CD4-positive, alpha-beta memory T cell (primary cell): ENCODE data around the gene CPAMD8. TPM values are rescaled to one million over a fixed set of nuclear protein-coding genes. Genes with fewer than 3 reads are reported as not detected.

Experiments used
- CTCF ChIA-PET: fragments of 350-600 bp; sonication (Branson Sonifier 250); formaldehyde crosslinking; loops from one replicate; lab custom pipeline; 2021; ENCODE audit warnings: inconsistent platforms; ENCODE audit not compliant: partially characterized antibody; lab: Charles Lee
- POLR2A ChIA-PET: fragments of 350-600 bp; sonication (Branson Sonifier 250); formaldehyde crosslinking; loops from one replicate; lab custom pipeline; 2021; ENCODE audit not compliant: partially characterized antibody; lab: Charles Lee
- DNase-seq, 5 donors: peaks; one replicate each; pipeline versions ENCODE4 v3.0.0 to v3.0.0-alpha.2; 2020 to 2022; ENCODE audit warnings: mixed read lengths in 1 of 5
- H3K27ac ChIP-seq: one replicate; pipeline ENCODE4 v1.7.0; 2013; ENCODE audit warnings: low read depth, low read length
- H3K27me3 ChIP-seq: 2 replicates; pipeline ENCODE4 v1.7.0; 2013; ENCODE audit warnings: mild to moderate bottlenecking, low read length, moderate library complexity; ENCODE audit not compliant: insufficient read depth
- H3K36me3 ChIP-seq: 2 replicates; pipeline ENCODE4 v1.7.0; 2013; ENCODE audit warnings: mild to moderate bottlenecking, low read length, moderate library complexity; ENCODE audit not compliant: insufficient read depth
- H3K4me1 ChIP-seq: 2 replicates; pipeline ENCODE4 v1.7.0; 2013; ENCODE audit warnings: mild to moderate bottlenecking, low read length, moderate library complexity; ENCODE audit not compliant: insufficient read depth
- H3K4me3 ChIP-seq, 2 donors: one replicate each; pipeline ENCODE4 v1.7.0; 2013; ENCODE audit warnings: low read length in 2 of 2, mild to moderate bottlenecking in 1 of 2
- H3K9me3 ChIP-seq, 2 donors: one replicate each; pipeline ENCODE4 v1.7.0; 2013; ENCODE audit warnings: low read length in 2 of 2, control low read depth in 1 of 2; ENCODE audit not compliant: control insufficient read depth in 1 of 2
- H3K27ac Mint-ChIP-seq, 7 donors: one replicate each; pipeline ENCODE4 v1.8.0; 2020 to 2021; ENCODE audit warnings: mixed read lengths in 7 of 7, mild to moderate bottlenecking in 6 of 7, inconsistent platforms in 3 of 7, moderate library complexity in 3 of 7
- H3K27me3 Mint-ChIP-seq, 2 donors: one replicate each; pipeline ENCODE4 v1.8.0; 2020 to 2021; ENCODE audit warnings: mixed read lengths in 2 of 2
- H3K36me3 Mint-ChIP-seq, 2 donors: one replicate each; pipeline ENCODE4 v1.8.0; 2020 to 2021; ENCODE audit warnings: mixed read lengths in 2 of 2, inconsistent platforms in 1 of 2, mild to moderate bottlenecking in 1 of 2
- H3K4me1 Mint-ChIP-seq, 4 donors: one replicate each; pipeline ENCODE4 v1.8.0; 2020 to 2021; ENCODE audit warnings: mixed read lengths in 4 of 4, mild to moderate bottlenecking in 1 of 4
- H3K4me3 Mint-ChIP-seq, 8 donors: one replicate each; pipeline ENCODE4 v1.8.0; 2020 to 2021; ENCODE audit warnings: mixed read lengths in 8 of 8, mild to moderate bottlenecking in 7 of 8, moderate library complexity in 6 of 8, inconsistent platforms in 3 of 8
- H3K9me3 Mint-ChIP-seq, 8 donors: one replicate each; pipeline ENCODE4 v1.8.0; 2020 to 2021; ENCODE audit warnings: mixed read lengths in 8 of 8, mild to moderate bottlenecking in 5 of 8, inconsistent platforms in 3 of 8, moderate library complexity in 1 of 8
- intact Hi-C: fragments of 100-400 bp; cut with micrococcal nuclease; formaldehyde crosslinking; loops from one replicate; pipeline ENCODE4 v1.15.1; 2023
- polyA plus RNA-seq, 2 donors: library from polyadenylated mRNA; unstranded; fragments of 300-500 nt; fragmentation: Illumina TruSeq; gene quantifications; one replicate each; pipeline ENCODE4 v1.2.3, GENCODE V29; 2021
- total RNA-seq, 2 experiments: library from RNA; stranded (reverse); gene quantifications; one replicate each; pipeline ENCODE4 v1.2.3, GENCODE V29; 2021

Gene CPAMD8
- total and polyA plus RNA-seq, 4 experiments from 2014 or later, result 0.88 to 3.0 (median 1.5) TPM

DNA sequence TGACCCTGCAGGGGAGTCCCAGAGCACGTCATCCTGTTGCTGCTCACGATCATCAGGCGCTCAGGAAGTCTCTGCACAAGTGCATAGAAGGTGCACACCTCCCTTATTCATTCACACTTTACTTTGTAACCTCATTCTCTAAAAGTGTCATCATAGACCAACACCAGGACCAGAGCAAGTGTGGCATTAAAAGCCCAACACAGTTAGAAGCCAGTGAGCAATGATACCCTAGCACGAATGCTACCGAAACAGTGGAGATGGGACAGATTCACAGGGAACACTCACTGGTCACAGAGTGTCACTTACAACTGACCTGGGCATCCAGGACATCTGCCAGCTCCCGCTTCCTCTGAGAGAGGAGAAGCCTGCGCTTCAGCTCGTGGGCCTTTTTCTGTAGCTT is 31.6 kb upstream of the CPAMD8 start:
- DNase-seq, result no peak
- Histone ChIP-seq H3K27ac (no peak overlapping the region), H3K36me3 (peaks cover 38% of the 10 kb centered on the region), H3K9me3 (no peaks in the 10 kb centered on the region), H3K4me3 (no peak overlapping the region), H3K4me1 (no peaks in the 10 kb centered on the region), H3K27me3 (no peaks in the 10 kb centered on the region)
- no peak overlapping the region for H3K4me3 Mint-ChIP-seq
- H3K36me3 Mint-ChIP-seq, result peaks cover 49 to 60% of the 10 kb centered on the region in 2 donors
- peaks cover 1 to 6% (median 3%) of the 10 kb centered on the region in 4 donors for H3K4me1 Mint-ChIP-seq
- CTCF ChIA-PET, result interaction anchor here (1.2 kb wide), 1 partner anchor 9 kb away, joined by 3 read pairs; no protein-coding TSS in a partner anchor
- H3K27ac Mint-ChIP-seq, result no peak overlapping the region
- H3K9me3 Mint-ChIP-seq, result peaks cover 0 to 2% (median 0%) of the 10 kb centered on the region in 8 donors
- POLR2A ChIA-PET, result no interaction called here
- intact Hi-C loops, result no loop called here
- no peaks in the 10 kb centered on the region for H3K27me3 Mint-ChIP-seq

DNA sequence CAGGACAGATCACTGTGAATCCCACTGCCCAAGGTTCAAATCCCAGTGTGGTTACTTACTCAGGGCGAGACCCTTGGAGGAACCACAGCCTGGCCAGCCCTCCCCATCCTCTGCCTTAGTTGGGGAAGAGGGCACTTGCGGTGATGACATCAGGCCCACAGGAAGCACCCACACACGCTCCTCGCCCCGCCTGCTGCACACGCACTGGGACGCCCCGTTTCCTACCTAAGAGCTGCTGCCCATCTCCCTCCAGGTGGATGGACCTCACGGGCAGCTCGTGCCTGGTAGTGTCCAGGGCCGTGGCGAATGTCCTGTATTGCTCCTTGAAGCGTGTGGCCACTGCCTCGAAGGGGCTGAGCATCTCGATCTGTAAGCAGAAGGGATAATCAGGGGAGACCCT is 29.0 kb upstream of the CPAMD8 start:
- Mint-ChIP-seq H3K4me3 (no peak overlapping the region), H3K36me3 (peaks cover 57 to 69% of the 10 kb centered on the region in 2 donors), H3K27ac (no peak overlapping the region), H3K27me3 (no peaks in the 10 kb centered on the region), H3K9me3 (no peaks in the 10 kb centered on the region), H3K4me1 (no peaks in the 10 kb centered on the region)
- Histone ChIP-seq H3K36me3 (peaks cover 51% of the 10 kb centered on the region), H3K4me1 (no peaks in the 10 kb centered on the region), H3K9me3 (no peaks in the 10 kb centered on the region), H3K27ac (no peak overlapping the region), H3K4me3 (no peak overlapping the region), H3K27me3 (no peaks in the 10 kb centered on the region)
- DNase-seq, result no peak
- POLR2A ChIA-PET, result no interaction called here
- intact Hi-C loops, result no loop called here
- CTCF ChIA-PET, result interaction anchor here (1.0 kb wide), 1 partner anchor 283 kb away, joined by 5 read pairs; no protein-coding TSS in a partner anchor

- intact Hi-C loops, result no loop called here
- DNase-seq, result no peak
- Histone ChIP-seq H3K27ac (no peak overlapping the region), H3K4me1 (no peaks in the 10 kb centered on the region), H3K9me3 (no peaks in the 10 kb centered on the region), H3K36me3 (peaks cover 56% of the 10 kb centered on the region), H3K4me3 (no peak overlapping the region), H3K27me3 (no peaks in the 10 kb centered on the region)
- CTCF ChIA-PET, result interaction anchor here (1.3 kb wide), 1 partner anchor 283 kb away, joined by 3 read pairs; no protein-coding TSS in a partner anchor
- POLR2A ChIA-PET, result no interaction called here
- Mint-ChIP-seq H3K27me3 (no peaks in the 10 kb centered on the region), H3K36me3 (peaks cover 56 to 71% of the 10 kb centered on the region in 2 donors), H3K4me3 (no peak overlapping the region), H3K9me3 (no peaks in the 10 kb centered on the region), H3K27ac (no peak overlapping the region), H3K4me1 (no peaks in the 10 kb centered on the region)
Observed at GRCh38 chr19:17054746-17055145, 28.1 kb upstream of the CPAMD8 start.

DNA sequence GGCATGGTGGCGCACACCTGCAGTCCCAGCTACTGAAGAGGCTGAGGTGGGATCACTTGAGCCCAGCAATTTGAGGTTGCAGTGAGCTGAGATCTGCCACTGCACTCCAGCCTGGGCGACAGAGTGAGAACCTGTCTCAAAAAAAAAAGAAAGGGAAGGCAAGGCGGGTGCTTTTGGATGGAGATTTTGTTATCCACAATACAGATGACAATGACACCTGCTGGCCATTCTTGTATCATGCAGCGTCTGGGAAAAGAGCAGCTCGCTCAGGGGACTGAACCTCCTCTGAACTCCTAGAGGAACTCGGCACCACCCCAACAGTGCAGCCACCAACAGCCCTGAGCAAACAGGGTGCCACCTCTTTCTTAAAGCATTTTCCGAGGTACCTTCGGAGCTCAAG is 25.8 kb upstream of the CPAMD8 start:
- peak overlapping the region in 2 of 7 donors; percentile 29 to 46 for H3K27ac Mint-ChIP-seq
- H3K4me3 Mint-ChIP-seq, result no peak overlapping the region
- intact Hi-C loops, result loop anchor here (2.0 kb wide), 1 partner anchor 274 kb away; no protein-coding TSS in a partner anchor
- no peaks in the 10 kb centered on the region for H3K9me3 Mint-ChIP-seq
- H3K9me3 ChIP-seq, result no peaks in the 10 kb centered on the region
- no peaks in the 10 kb centered on the region for H3K4me1 Mint-ChIP-seq
- ChIA-PET POLR2A (interaction anchor here (0.7 kb wide), 1 partner anchor 273 kb away, joined by 3 read pairs; no protein-coding TSS in a partner anchor), CTCF (interaction anchor here (0.6 to 2.2 kb wide), 9 partner anchors 11 to 535 kb away, joined by 3 to 45 read pairs (median 3); no protein-coding TSS in a partner anchor)
- H3K36me3 Mint-ChIP-seq, result peaks cover 45 to 62% of the 10 kb centered on the region in 2 donors
- no peak overlapping the region for H3K27ac ChIP-seq
- H3K36me3 ChIP-seq, result peaks cover 44% of the 10 kb centered on the region
- H3K4me3 ChIP-seq, result no peak overlapping the region
- no peaks in the 10 kb centered on the region for H3K27me3 Mint-ChIP-seq
- peak in 4 of 5 donors; percentile 22 to 42 (median 35) for DNase-seq
- H3K27me3 ChIP-seq, result no peaks in the 10 kb centered on the region
- no peaks in the 10 kb centered on the region for H3K4me1 ChIP-seq

DNA sequence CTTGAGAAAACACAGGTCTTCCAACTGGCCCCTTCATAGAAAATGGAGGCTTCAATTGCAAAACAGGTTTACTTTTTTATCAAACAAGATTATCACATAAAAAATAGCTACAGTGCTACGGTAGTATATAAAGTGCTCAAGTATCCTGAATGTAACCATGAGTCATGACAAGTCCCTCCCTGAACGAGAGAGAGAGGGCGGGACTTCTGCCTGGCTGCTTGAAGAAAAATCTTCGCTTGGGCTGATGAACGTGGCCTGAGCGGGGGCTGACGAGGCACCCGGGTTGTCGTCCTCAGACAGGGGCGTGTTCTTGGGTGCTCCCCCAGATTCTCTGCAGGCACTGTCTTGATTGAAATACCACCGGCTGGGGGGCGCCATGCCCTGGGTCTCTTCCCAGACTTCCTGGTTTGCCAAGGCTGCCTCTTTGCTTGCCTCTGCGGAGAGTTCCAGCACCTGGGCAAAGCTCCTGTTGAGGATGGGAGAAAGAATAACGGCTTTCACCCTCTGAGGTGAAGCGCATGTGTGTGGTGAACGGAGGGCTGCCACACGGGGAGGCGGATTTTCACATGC is 23.2 kb upstream of the CPAMD8 start:
- Histone ChIP-seq H3K9me3 (no peaks in the 10 kb centered on the region), H3K27me3 (no peaks in the 10 kb centered on the region), H3K36me3 (peaks cover 37% of the 10 kb centered on the region), H3K4me3 (no peak overlapping the region), H3K27ac (no peak overlapping the region), H3K4me1 (no peaks in the 10 kb centered on the region)
- Mint-ChIP-seq H3K27ac (no peak overlapping the region), H3K4me3 (no peak overlapping the region), H3K36me3 (peaks cover 33 to 46% of the 10 kb centered on the region in 2 donors), H3K27me3 (no peaks in the 10 kb centered on the region), H3K9me3 (no peaks in the 10 kb centered on the region), H3K4me1 (no peaks in the 10 kb centered on the region)
- POLR2A ChIA-PET, result interaction anchor here (0.7 kb wide), 1 partner anchor 422 kb away, joined by 3 read pairs; the partner anchor contains the start of gene MED26
- DNase-seq, result no peak
- CTCF ChIA-PET, result no interaction called here
- intact Hi-C loops, result no loop called here

GRCh38 chr19:17048885-17049453 is 22.4 kb upstream of the CPAMD8 start:
- Mint-ChIP-seq H3K36me3 (peaks cover 31 to 42% of the 10 kb centered on the region in 2 donors), H3K27me3 (no peaks in the 10 kb centered on the region), H3K27ac (no peak overlapping the region), H3K4me1 (no peaks in the 10 kb centered on the region), H3K9me3 (no peaks in the 10 kb centered on the region), H3K4me3 (no peak overlapping the region)
- peaks cover 34% of the 10 kb centered on the region for H3K36me3 ChIP-seq
- no peak overlapping the region for H3K27ac ChIP-seq
- no peak for DNase-seq
- no peaks in the 10 kb centered on the region for H3K9me3 ChIP-seq
- H3K4me1 ChIP-seq, result no peaks in the 10 kb centered on the region
- CTCF ChIA-PET, result no interaction called here
- no peak overlapping the region for H3K4me3 ChIP-seq
- POLR2A ChIA-PET, result interaction anchor here (0.7 kb wide), 1 partner anchor 421 kb away, joined by 3 read pairs; the partner anchor contains the start of gene MED26
- no peaks in the 10 kb centered on the region for H3K27me3 ChIP-seq
- intact Hi-C loops, result no loop called here

- DNase-seq, result no peak
Observed at GRCh38 chr19:17045907-17046502, 19.4 kb upstream of the CPAMD8 start.

More at GRCh38 chr19:17045907-17046502, 19.4 kb upstream of the CPAMD8 start:
- Mint-ChIP-seq H3K27ac (peak overlapping the region in 1 of 7 donors; percentile 83), H3K9me3 (no peaks in the 10 kb centered on the region), H3K27me3 (peaks cover under 1 to 1% of the 10 kb centered on the region in 2 donors), H3K4me1 (no peaks in the 10 kb centered on the region), H3K4me3 (no peak overlapping the region), H3K36me3 (peaks cover 12 to 22% of the 10 kb centered on the region in 2 donors)
- Histone ChIP-seq H3K4me3 (no peak overlapping the region), H3K27me3 (no peaks in the 10 kb centered on the region), H3K9me3 (no peaks in the 10 kb centered on the region), H3K36me3 (peaks cover 17% of the 10 kb centered on the region), H3K27ac (no peak overlapping the region), H3K4me1 (no peaks in the 10 kb centered on the region)
- intact Hi-C loops, result no loop called here
- ChIA-PET POLR2A (no interaction called here), CTCF (no interaction called here)
